M059J (cell line): Measurements from ENCODE around the gene PROZ. TPM values are rescaled to one million over a fixed set of nuclear protein-coding genes. Genes with fewer than 3 reads are reported as not detected.

Experiments used
- DNase-seq: peaks from one replicate; pipeline ENCODE4 v3.0.0-alpha.2; 2012; ENCODE audit warnings: low read depth
- total RNA-seq: library from RNA; depleted of rRNA; stranded (reverse); fragments of >200 nt; shearing (Covaris generic); gene quantifications from 2 replicates; pipeline ENCODE4 v1.2.3, GENCODE V29; 2014; rRNA removed

PROZ gene
- total RNA-seq, 1 experiment from 2014 or later, result not detected

GRCh38 chr13:113204378-113204734, 45.9 kb downstream of the PROZ start:
- no peak for DNase-seq

GRCh38 chr13:113205428-113205931, 47.0 kb downstream of the PROZ start:
- DNase-seq, result peak; percentile 25

- DNase-seq, result no peak
Observed at GRCh38 chr13:113207460-113207859, 49.0 kb downstream of the PROZ start.

- DNase-seq, result peak; percentile 49
Observed at GRCh38 chr13:113207890-113208420, 49.5 kb downstream of the PROZ start.

GRCh38 chr13:113208421-113209335, 50.2 kb downstream of the PROZ start, which contains the start of gene PCID2:
PCID2 (minus strand) TSS chr13:113208669; CDS start chr13:113208634, 35 bp downstream.
- DNase-seq, result peak; percentile 78

- DNase-seq, result peak; percentile 72
Observed at GRCh38 chr13:113209336-113209758, 50.9 kb downstream of the PROZ start, which contains the start of gene CUL4A. CUL4A (plus strand) TSS chr13:113209613; CDS start chr13:113209628, 15 bp downstream.

GRCh38 chr13:113209759-113210421, 51.4 kb downstream of the PROZ start:
- DNase-seq, result peak; percentile 59

GRCh38 chr13:113210833-113211232, 52.4 kb downstream of the PROZ start:
- DNase-seq, result no peak

GRCh38 chr13:113211774-113212173, 53.3 kb downstream of the PROZ start:
- DNase-seq, result no peak

- DNase-seq, result peak; percentile 91
Observed at GRCh38 chr13:113216254-113217048, 58.0 kb downstream of the PROZ start.

- no peak for DNase-seq
Observed at GRCh38 chr13:113218586-113218985, 60.1 kb downstream of the PROZ start.

- DNase-seq, result no peak
Observed at GRCh38 chr13:113219256-113219940, 61.0 kb downstream of the PROZ start.

GRCh38 chr13:113220141-113220598, 61.7 kb downstream of the PROZ start:
- no peak for DNase-seq

- DNase-seq, result peak; percentile 4
Observed at GRCh38 chr13:113220877-113221276, 62.4 kb downstream of the PROZ start.

Other genes starting within 250 kb of the PROZ start
- not detected in 2 replicates for gene MCF2L, start 189.4 kb upstream of the PROZ start, total RNA-seq
- not detected in 2 replicates for gene F7, start 52.9 kb upstream of the PROZ start, total RNA-seq
- 0.10 TPM in 1 of 2 replicates, not detected in the other for gene F10, start 35.8 kb upstream of the PROZ start, total RNA-seq
- gene PCID2, start 50.0 kb downstream of the PROZ start, total RNA-seq, result 50.3 and 73.8 TPM in 2 replicates
- gene CUL4A, start 51.0 kb downstream of the PROZ start, total RNA-seq, result 74.6 and 83.9 TPM in 2 replicates
- 167 and 230 TPM in 2 replicates for gene LAMP1, start 138.6 kb downstream of the PROZ start, total RNA-seq
- gene GRTP1, start 205.5 kb downstream of the PROZ start, total RNA-seq, result 0.71 and 2.3 TPM in 2 replicates